Colonic mucosa (tissue), 4 donors: ENCODE measurements around the gene PRXL2A. TPM values are rescaled to one million over a fixed set of nuclear protein-coding genes. Genes with fewer than 3 reads are reported as not detected.
A peak's percentile ranks its signal among the peaks of the same experiment; 100 is the strongest.

Experiments
- DNase-seq: peaks from one replicate; pipeline ENCODE4 v3.0.0-alpha.2; 2020
- H3K27ac ChIP-seq: fragments of 200-600 bp; one replicate; pipeline ENCODE4 v1.8.0; 2021
- H3K27me3 ChIP-seq: fragments of 200-600 bp; one replicate; pipeline ENCODE4 v1.8.0; 2021
- H3K36me3 ChIP-seq: fragments of 200-600 bp; one replicate; pipeline ENCODE4 v1.8.0; 2021
- H3K4me1 ChIP-seq: fragments of 200-600 bp; one replicate; pipeline ENCODE4 v1.8.0; 2021; ENCODE audit warnings: mild to moderate bottlenecking
- H3K4me3 ChIP-seq: fragments of 200-600 bp; one replicate; pipeline ENCODE4 v1.8.0; 2021
- H3K9ac ChIP-seq, 2 donors: one replicate each; pipeline ENCODE4 v1.7.0; 2013; ENCODE audit warnings: control low read depth in 2 of 2, low read depth in 2 of 2, low read length in 2 of 2
- H3K9me3 ChIP-seq: fragments of 200-600 bp; one replicate; pipeline ENCODE4 v1.8.0; 2021
- CTCF ChIP-seq: fragments of 200-600 bp; IDR thresholded peaks from one replicate; pipeline ENCODE4 v1.8.0; 2022; ENCODE audit warnings: antibody characterized with exemption, mild to moderate bottlenecking
- intact Hi-C: fragments of 100-400 bp; cut with DNase I; formaldehyde crosslinking; loops from one replicate; pipeline ENCODE4 v1.14.1; 2022
- total RNA-seq, 2 donors: library from RNA; stranded (reverse); fragmentation: NEBNext Ultra II Directional in 1 of 2; extraction: Animal tissue kit (Norgen Biotek cat#: 25700) in 1 of 2; gene quantifications; one replicate each; pipeline ENCODE4 v1.2.1, GENCODE V29; 2021
- donor health status: healthy.
- donor health status: DM: no; HTN: no; CAD: no.
- donor health status: DM: no; HTN: no; CAD: no.

Gene PRXL2A
- total RNA-seq, 2 donors from 2014 or later = 73.5 to 101 TPM

GRCh38 chr10:80405626-80406025, 2.7 kb upstream of the PRXL2A start:
- H3K27me3 ChIP-seq = no peaks in the 10 kb centered on the region
- H3K36me3 ChIP-seq = no peaks in the 10 kb centered on the region
- DNase-seq = no peak
- TF ChIP-seq CTCF = no peak
- H3K9ac ChIP-seq = no peak overlapping the region
- H3K9me3 ChIP-seq = no peaks in the 10 kb centered on the region
- H3K27ac ChIP-seq = no peak overlapping the region
- intact Hi-C loops = no loop called here
- H3K4me3 ChIP-seq = no peak overlapping the region
- peaks cover 7% of the 10 kb centered on the region for H3K4me1 ChIP-seq

DNA sequence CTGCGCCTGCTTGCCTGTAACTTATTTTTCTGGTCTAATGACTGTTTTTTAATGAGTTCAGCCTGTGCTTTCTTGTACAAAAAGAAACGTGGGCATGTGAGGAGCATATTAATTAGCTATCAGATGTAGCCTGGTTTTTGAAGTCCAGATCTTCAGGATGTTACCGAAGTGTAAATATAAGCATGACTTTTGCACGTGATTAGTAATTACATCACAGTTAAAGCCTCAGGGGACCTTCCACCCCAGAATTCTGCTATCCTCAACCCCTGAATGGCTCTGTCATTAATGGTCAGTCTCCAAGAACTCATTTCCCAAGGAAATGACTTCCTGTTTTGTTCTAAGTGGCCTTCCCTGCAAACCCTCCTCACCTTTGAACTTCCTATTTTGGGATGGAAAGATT, 2.1 kb upstream of the PRXL2A start:
- Histone ChIP-seq H3K27me3 (no peaks in the 10 kb centered on the region), H3K9ac (no peak overlapping the region), H3K9me3 (no peaks in the 10 kb centered on the region), H3K4me1 (peaks cover 11% of the 10 kb centered on the region), H3K4me3 (no peak overlapping the region), H3K27ac (no peak overlapping the region), H3K36me3 (no peaks in the 10 kb centered on the region)
- TF ChIP-seq CTCF = no peak
- DNase-seq = no peak
- intact Hi-C loops = no loop called here

GRCh38 chr10:80407812-80408241, 524 bp upstream of the PRXL2A start:
- peak; percentile 66 for DNase-seq
- TF ChIP-seq CTCF = no peak
- peaks cover 17% of the 10 kb centered on the region for H3K4me1 ChIP-seq

DNA sequence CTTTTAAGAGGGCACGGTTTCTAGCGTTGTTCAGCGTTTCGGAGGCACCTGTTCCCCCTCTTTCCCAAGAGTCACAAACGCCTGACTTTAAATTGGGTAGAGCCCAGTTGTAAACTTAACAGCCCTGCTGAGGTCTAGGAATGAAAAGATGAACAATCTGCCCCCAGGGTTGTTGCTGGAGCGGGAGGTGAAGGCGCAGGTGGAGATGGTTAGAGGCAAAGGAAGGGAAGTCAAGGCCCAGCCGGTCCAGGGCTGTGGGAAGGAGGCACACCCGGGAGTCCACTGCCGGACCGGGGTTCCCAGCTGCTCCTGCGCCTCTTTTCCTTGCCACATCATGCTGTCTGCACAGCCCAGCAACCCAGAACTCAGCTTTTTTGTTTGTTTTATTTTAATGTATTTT, 770 bp downstream of the PRXL2A start:
- H3K36me3 ChIP-seq = no peaks in the 10 kb centered on the region
- H3K27ac ChIP-seq = peak overlapping the region; percentile 69
- intact Hi-C loops = no loop called here
- H3K9ac ChIP-seq = peak overlapping the region; percentile 83 to 92
- DNase-seq = peak; percentile 52
- peak overlapping the region; percentile 82 for H3K4me3 ChIP-seq
- no peaks in the 10 kb centered on the region for H3K9me3 ChIP-seq
- no peaks in the 10 kb centered on the region for H3K27me3 ChIP-seq
- peaks cover 26% of the 10 kb centered on the region for H3K4me1 ChIP-seq
- TF ChIP-seq CTCF = no peak

More at GRCh38 chr10:80407812-80408241, 524 bp upstream of the PRXL2A start:
- Histone ChIP-seq H3K27ac (peak overlapping the region; percentile 69), H3K4me3 (peak overlapping the region; percentile 82), H3K9ac (peak overlapping the region; percentile 83 to 92), H3K9me3 (no peaks in the 10 kb centered on the region), H3K27me3 (no peaks in the 10 kb centered on the region), H3K36me3 (no peaks in the 10 kb centered on the region)
- intact Hi-C loops = no loop called here

- Histone ChIP-seq H3K9me3 (no peaks in the 10 kb centered on the region), H3K4me3 (no peak overlapping the region), H3K9ac (peak overlapping the region in 1 of 2 donors; percentile 83), H3K4me1 (peaks cover 30% of the 10 kb centered on the region), H3K36me3 (no peaks in the 10 kb centered on the region), H3K27ac (peak overlapping the region; percentile 69), H3K27me3 (no peaks in the 10 kb centered on the region)
- TF ChIP-seq CTCF = no peak
- intact Hi-C loops = no loop called here
- DNase-seq = peak; percentile 71
Measured at GRCh38 chr10:80410122-80410521, 1.8 kb downstream of the PRXL2A start.
